T47D (cell line): ENCODE measurements around the gene PIH1D2.
"Not testable (repeated sequence)": the region's sequence is repeated elsewhere in the genome, so short reads cannot be mapped to it uniquely, and the experiment has no call there.

Source experiments
- DNase-seq, 2 experiments: peaks; one replicate each; pipeline versions ENCODE4 v3.0.0 to v3.0.0-alpha.2; 2011 to 2012; ENCODE audit warnings: low read depth in 1 of 2, low spot score in 1 of 2
- JUND ChIP-seq: IDR thresholded peaks from 2 replicates; pipeline ENCODE4 v1.6.1; 2012; ENCODE audit warnings: low read depth
- in situ Hi-C: cut with HindIII; loops from 2 replicates; pipeline ENCODE4 v1.10.0; 2016; ENCODE audit warnings: low sequenced_read_pairs, low pct_unique_long_range_greater_than_20kb

The PIH1D2 gene

DNA sequence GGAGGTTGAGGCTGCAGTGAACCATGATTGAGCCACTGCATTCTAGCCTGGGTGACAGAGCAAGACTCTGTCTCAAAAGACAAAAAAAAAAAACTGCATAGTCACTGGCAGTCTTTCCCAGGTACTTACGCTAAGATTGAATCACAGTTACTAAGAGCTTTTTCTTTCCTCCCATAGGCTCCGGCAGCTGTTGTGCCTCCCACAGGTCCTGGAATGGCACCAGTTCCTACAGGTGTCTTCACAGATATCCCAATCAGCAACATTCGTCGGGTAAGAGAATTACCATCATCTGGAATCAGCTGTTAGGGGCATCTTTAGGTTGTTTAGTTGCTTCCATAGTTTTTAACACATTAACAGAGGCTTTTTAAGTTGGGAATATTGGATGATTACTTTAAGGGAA, 28.9 kb downstream of the PIH1D2 start:
- in situ Hi-C loops: no loop called here

DNA sequence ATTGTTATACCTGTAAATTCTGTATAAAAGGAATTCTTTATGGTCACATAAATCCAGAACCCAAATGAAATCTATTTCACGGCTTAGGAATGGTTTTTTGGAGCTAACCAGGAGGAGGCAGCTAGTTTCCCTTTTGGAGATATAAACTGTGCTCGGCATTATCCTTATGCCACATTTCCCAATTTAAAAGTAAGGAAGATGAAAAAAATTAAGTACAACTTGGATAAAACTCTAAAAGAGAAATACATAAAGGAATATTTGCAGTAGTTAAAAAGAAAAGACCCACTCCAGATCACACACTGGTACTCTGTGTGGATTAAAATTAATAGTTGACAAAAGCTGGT, 30.9 kb downstream of the PIH1D2 start:
- TF ChIP-seq JUND: no peak
- in situ Hi-C loops: no loop called here
- DNase-seq: no peak

More for the DNA sequence above, 28.9 kb downstream of the PIH1D2 start:
- DNase-seq: no peak
- TF ChIP-seq JUND: no peak

DNA sequence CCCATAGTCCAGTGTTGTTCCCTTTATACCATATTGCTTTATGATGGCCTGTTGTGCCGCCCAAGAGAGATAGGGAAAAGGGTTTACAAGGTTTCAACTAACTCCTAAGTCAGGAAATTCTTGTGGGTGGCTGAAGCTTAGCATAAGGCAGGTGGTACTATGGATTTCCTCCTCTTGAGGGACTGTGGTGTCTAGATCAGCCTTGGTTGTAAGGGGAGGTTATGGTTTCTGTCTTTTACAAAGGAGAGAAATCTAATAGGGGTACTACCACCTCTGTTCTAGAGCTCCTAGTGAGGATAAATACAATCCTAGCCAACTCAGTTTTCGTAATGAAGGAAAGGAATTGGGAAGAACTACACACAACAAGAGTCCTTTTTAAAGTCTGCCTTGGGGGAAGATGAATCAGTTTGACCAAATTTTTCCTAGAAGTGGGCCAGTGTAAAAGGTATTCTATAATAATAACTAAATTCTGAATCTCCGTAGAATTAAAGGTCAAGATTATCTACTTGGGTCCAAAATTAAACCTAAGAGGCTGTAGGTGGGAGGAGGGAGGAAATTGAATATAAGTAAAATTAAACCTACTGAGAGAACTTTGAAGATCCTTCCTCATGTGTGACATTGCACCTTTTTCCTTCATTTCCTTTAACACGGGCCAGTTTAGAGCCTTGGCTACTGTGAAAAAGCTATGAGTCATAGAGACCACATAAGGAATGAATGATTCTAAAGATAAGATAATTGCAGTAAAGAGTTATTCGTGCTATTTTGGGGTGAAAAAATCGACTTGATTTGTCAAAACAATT, 31.5 kb downstream of the PIH1D2 start:
- DNase-seq: no peak
- no peak for TF ChIP-seq JUND
- in situ Hi-C loops: no loop called here

DNA sequence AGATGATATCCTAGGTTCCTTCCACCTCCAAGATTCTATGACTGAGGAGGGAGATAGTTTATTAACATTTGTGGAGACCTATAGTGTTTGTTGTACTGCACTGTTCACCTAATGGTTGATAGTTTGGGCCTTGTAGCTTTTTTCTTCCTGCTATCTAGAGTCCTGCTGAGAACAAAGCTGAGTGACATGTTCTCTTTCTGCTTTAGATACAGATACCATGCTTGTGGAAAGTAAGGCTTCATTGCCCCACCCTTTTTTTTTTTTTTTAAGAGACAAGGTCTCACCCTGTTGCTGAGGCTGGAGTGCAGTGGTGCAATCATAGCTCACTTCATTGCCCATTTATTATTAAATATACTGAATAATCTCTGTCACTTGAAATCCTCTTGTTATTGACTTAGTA, 36.3 kb downstream of the PIH1D2 start:
- no peak for TF ChIP-seq JUND
- in situ Hi-C loops: no loop called here
- no peak for DNase-seq

DNA sequence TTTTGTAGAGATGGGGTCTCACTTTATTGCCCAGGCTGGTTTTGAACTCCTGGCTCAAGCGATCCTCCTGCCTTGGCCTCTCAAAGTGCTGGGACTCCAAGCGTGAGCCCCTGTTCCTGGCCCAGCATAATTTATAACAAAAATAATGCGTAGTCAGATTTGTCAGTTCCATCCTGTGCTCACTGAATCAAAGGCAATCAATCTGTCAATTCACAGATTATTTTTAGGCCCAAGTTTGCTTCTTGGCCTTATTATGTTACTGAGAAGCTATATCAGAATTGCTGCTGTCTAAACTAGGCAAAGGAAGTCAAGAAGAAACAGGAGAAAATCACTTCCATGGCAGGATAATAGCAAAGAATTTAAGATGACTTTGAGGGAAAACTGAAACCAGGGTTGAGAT, 39.9 kb downstream of the PIH1D2 start:
- no peak for TF ChIP-seq JUND
- in situ Hi-C loops: no loop called here
- DNase-seq: no peak

DNA sequence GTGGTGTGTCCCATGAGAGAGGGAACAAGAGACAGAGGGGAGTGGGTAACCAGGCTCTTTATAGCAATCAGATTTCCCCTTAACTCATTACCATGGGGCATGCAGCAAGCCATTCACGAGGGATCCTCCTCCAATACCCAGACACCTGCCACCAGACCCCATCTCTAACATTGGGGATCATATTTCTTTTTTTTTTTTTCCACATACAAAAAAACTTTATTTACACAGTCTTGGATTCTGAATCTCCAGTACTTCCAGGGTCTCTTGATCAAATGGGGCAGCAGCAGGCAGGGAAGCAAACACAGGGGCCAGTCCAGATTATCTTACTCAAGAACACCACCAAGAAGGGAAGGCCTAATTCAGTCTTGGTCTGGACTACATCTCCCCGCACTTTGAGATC, 44.4 kb downstream of the PIH1D2 start:
- TF ChIP-seq JUND: no peak
- no peak for DNase-seq
- in situ Hi-C loops: no loop called here

DNA sequence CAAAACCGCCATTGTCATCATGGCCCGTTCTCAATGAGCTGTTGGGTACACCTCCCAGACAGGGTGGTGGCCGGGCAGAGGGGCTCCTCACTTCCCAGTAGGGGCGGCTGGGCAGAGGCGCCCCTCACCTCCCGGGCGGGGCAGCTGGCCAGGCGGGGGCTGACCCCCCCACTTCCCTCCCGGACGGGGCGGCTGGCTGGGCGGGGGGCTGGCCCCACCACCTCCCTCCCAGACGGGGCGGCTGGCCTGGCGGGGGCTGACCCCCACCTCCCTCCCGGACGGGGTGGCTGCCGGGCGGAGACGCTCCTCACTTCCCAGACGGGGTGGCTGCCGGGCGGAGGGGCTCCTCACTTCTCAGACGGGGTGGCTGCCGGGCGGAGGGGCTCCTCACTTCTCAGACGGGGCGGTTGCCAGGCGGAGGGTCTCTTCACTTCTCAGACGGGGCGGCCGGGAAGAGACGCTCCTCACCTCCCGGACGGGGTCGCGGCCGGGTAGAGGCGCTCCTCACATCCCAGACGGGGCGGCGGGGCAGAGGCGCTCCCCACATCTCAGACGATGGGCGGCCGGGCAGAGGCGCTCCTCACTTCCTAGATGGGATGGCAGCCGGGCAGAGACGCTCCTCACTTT, 46.9 kb downstream of the PIH1D2 start:
- in situ Hi-C loops, DNase-seq: not testable (repeated sequence)

DNA sequence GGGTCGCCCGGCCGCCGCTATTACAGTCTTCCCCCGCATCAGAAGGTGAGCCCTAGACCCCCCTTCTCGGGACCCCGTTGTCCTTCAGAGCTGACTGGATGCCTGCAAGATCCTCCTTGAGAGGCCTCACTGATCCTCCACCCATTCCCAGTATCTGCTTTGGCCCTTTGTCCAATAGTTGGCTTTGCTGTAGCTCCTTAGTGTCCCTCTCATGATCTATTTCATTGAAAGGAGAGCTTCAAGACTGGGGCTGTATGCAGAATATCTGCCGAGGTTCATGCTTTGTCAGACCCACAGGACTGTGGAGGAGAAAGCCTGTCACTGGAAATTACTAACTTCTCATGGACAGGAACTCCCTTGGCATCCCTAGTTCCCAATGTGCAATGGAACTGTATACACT, 48.1 kb downstream of the PIH1D2 start:
- DNase-seq: peak; percentile 20 to 35
- in situ Hi-C loops: no loop called here
- TF ChIP-seq JUND: no peak

DNA sequence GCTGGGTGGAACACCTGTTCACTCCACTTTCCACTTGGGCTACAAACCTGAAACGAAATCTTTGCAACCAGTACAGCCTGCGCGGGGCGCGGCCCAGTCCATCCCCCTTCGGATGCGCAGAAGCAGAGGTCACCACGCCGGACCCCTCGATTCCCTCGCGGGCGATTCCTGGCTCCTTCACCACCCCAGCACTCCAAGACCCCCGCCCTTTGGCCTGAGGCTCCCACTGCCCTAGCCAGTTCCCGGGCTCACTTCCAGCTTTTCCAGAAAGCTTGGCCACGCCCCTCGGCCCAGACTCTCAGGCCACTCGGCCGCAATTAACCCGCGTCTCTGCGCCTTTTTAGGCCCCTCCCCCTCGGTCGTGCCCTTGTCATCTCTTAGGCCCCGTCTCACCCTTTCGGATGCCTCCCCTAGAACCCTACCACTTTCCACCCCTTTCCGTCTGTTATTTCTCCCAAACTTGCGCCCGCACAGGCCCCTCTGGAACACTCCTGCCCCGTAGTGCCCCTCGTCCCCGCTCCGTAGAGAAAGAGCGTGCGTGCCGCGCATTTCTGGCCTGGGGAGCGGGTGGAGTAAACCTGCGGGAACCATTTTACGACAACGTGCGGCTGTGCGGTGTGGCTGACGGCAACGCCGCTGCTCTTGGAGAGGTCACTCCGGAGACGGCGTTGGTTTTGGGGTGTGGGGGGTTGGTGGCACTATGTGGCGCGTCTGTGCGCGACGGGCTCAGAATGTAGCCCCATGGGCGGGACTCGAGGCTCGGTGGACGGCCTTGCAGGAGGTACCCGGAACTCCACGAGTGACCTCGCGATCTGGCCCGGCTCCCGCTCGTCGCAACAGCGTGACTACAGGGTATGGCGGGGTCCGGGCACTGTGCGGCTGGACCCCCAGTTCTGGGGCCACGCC, 48.8 kb downstream of the PIH1D2 start, which contains the start of gene DLAT:
Gene DLAT, plus strand, starts transcription at position 636 of the 906 bp plus-strand sequence. Its CDS starts 65 bp downstream, at position 701.
- in situ Hi-C loops: no loop called here
- DNase-seq: peak; percentile 80 to 95
- no peak for TF ChIP-seq JUND

DNA sequence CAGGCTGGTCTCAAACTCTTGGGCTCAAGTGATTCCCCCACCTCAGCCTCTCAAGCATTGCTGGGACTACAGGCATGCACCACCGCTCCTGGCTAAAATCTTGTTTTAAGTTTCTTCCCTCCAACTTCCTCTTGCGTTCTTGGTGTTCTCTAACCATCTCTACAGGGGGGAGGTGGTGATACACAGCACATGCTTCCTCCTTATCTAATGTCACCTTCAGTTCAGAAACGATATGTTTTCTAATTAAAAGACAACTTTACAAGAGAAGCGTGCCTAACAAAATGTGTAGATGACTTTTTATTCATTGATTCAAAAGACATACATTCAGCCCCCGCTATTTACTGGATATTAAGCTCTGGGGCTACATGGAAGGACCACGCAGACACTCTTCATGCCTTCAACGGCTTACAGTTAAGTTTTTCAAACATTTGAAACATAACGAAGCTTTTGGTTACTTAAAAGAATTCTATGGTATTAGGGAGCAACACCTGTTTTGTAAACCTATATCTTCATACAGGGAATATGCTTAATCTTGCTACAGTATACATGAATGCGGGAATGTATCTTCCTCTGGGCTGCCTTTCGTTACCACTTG, 49.5 kb downstream of the PIH1D2 start:
- DNase-seq: peak in 1 of 2 experiments; percentile 4
- in situ Hi-C loops: no loop called here
- no peak for TF ChIP-seq JUND

DNA sequence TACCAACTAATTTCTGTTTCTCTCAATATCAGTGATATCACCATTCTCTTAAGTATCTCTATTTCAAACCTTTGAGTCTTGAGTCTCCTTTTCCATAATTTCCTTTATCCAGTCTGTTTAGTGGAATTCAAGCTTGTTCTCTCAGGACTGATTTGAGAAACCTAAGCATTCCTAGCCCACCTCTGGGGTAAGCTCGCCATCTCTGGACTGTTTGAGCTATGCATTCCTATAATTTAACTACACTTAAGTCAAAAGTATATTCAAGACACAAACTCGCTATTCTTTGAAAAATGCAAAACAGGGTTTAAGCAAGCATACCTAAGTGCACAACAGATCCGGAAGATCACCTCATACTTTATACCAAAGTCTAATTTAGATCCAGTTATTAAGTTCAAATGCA, 50.7 kb downstream of the PIH1D2 start:
- in situ Hi-C loops: no loop called here
- peak in 1 of 2 experiments; percentile 13 for DNase-seq
- no peak for TF ChIP-seq JUND

DNA sequence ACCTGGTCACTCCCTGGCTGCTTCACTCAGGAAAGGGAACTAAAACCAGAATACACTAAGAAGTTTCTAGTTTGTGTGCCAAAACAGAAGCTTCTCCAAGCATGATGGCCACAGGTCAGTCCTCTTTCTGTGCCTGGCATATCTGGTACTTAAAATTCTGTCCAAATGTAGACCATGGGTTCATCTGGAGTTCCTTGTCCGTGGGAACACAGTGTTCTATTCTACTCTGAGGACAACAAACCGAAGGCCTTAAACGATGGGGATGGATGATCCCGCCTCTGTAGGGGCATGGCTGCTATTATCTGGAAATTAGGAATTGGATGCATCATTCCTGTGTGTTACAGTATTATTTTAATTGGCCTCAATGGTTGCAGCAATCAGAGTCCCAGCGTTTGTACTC, 54.8 kb downstream of the PIH1D2 start:
- TF ChIP-seq JUND: no peak
- DNase-seq: no peak
- in situ Hi-C loops: no loop called here
